CD4-positive, alpha-beta T cell (primary cell): ENCODE results near the gene PAIP2B. TPM values are rescaled to one million over a fixed set of nuclear protein-coding genes. Genes with fewer than 3 reads are reported as not detected.

ENCODE experiments used
- ATAC-seq: fragments of 200-7000 bp; cut with Tn5 transposase; one replicate; pipeline ENCODE4 v1.10.0; 2022; ENCODE audit warnings: mild to moderate bottlenecking; ENCODE audit not compliant: poor library complexity
- CTCF ChIA-PET: fragments of 350-600 bp; sonication (Branson Sonifier 250); formaldehyde crosslinking; loops from one replicate; lab custom pipeline; 2021; ENCODE audit warnings: antibody characterized with exemption, inconsistent platforms; lab: Charles Lee
- POLR2A ChIA-PET: fragments of 350-600 bp; sonication (Branson Sonifier 250); formaldehyde crosslinking; loops from one replicate; lab custom pipeline; 2021; ENCODE audit warnings: antibody characterized with exemption, inconsistent platforms; lab: Charles Lee
- DNase-seq, 14 experiments: peaks; one replicate each; pipeline ENCODE4 v3.0.0-alpha.2; 2013 to 2020; ENCODE audit warnings: mixed read lengths in 2 of 14
- H3K27ac ChIP-seq, 2 donors: one replicate each; pipeline versions ENCODE4 v1.5.1 to v1.7.0; 2013; ENCODE audit warnings: low read length in 2 of 2, low read depth in 1 of 2, mild to moderate bottlenecking in 1 of 2
- H3K27me3 ChIP-seq, 2 experiments: 1 replicate in 1 of 2; 2 replicates in 1 of 2; pipeline versions ENCODE4 v1.6.1 to v1.7.0; 2013; ENCODE audit warnings: low read length in 2 of 2, control low read depth in 1 of 2, mild to moderate bottlenecking in 1 of 2, moderate library complexity in 1 of 2; ENCODE audit not compliant: insufficient read depth in 2 of 2, control insufficient read depth in 1 of 2
- H3K36me3 ChIP-seq: one replicate; pipeline ENCODE4 v1.6.1; 2013; ENCODE audit warnings: low read length, control low read depth; ENCODE audit not compliant: insufficient read depth
- H3K4me1 ChIP-seq: one replicate; pipeline ENCODE4 v1.6.1; 2013; ENCODE audit warnings: low read length, control low read depth; ENCODE audit not compliant: insufficient read depth
- H3K4me3 ChIP-seq: one replicate; pipeline ENCODE4 v1.5.1; 2013; ENCODE audit warnings: mild to moderate bottlenecking, low read length, moderate library complexity
- H3K9me3 ChIP-seq, 2 experiments: 1 replicate in 1 of 2; 2 replicates in 1 of 2; pipeline versions ENCODE4 v1.6.1 to v1.7.0; 2013; ENCODE audit warnings: low read length in 2 of 2, mild to moderate bottlenecking in 2 of 2, control low read depth in 1 of 2, moderate library complexity in 1 of 2; ENCODE audit not compliant: control insufficient read depth in 1 of 2, insufficient read depth in 1 of 2
- H3K27ac Mint-ChIP-seq: one replicate; pipeline ENCODE4 v1.8.0; 2020; ENCODE audit warnings: mixed read lengths
- H3K27me3 Mint-ChIP-seq: one replicate; pipeline ENCODE4 v1.8.0; 2021; ENCODE audit warnings: mixed read lengths
- H3K36me3 Mint-ChIP-seq: one replicate; pipeline ENCODE4 v1.8.0; 2021; ENCODE audit warnings: low read depth, mixed read lengths
- H3K4me1 Mint-ChIP-seq: one replicate; pipeline ENCODE4 v1.8.0; 2021; ENCODE audit warnings: low read depth, mixed read lengths
- H3K4me3 Mint-ChIP-seq: one replicate; pipeline ENCODE4 v1.8.0; 2020; ENCODE audit warnings: mild to moderate bottlenecking, mixed read lengths
- H3K9me3 Mint-ChIP-seq: one replicate; pipeline ENCODE4 v1.8.0; 2020; ENCODE audit warnings: mixed read lengths
- intact Hi-C, 2 experiments: fragments of 100-400 bp; cut with DNase I in 1 of 2; cut with micrococcal nuclease in 1 of 2; formaldehyde crosslinking; loops; one replicate each; pipeline versions ENCODE4 v1.15.1 to v1.9.0; 2023 to 2025; cut with DNase I, micrococcal nuclease
- total RNA-seq, 174 experiments: library from RNA in 2 of 174; stranded (reverse) in 2 of 174; gene quantifications; one replicate each; pipeline ENCODE4 v1.2.3 and lab custom pipeline; 2021 to 2026
- TF ChIP-seq, protein P1 (sequence below): fragments of 200-600 bp; IDR thresholded peaks from one replicate; pipeline ENCODE4 v1.8.0; 2022; ENCODE audit warnings: antibody characterized with exemption, mild to moderate bottlenecking

PAIP2B gene
- total RNA-seq, 2 experiments from 2014 or later, result 2.3 to 2.5 TPM

DNA sequence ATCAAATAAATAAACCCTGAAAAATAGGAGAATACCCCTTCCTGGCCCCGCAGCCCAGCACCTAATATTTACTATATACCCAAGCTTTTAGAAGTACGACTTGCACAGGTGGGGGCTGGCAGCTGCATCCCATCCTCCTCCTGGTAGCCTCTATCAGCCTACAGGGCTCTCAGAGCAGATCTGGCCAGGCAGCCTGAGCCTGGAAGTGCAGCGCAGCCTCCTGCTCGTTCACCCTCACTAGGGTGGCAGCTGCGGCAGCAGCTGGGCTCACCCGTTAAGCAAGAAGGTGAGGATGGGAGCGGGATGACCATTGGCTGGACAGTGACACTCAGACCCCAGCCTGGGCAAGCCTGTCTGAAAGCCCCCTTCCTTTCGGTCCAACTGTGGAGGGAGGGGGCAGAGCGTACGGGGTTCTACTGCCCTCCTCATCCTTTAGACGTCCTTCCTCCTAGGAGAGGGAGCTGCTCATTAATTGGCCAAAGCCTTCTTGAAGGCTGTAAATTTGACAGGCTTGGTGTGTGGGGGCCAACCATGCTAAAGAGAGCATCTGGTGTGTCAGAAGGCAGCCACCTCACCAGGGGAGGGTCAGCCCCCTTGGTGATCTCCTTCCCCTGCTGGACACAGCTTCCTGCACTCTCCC, 73.2 kb downstream of the PAIP2B start:
- TF ChIP-seq, protein P1, sequence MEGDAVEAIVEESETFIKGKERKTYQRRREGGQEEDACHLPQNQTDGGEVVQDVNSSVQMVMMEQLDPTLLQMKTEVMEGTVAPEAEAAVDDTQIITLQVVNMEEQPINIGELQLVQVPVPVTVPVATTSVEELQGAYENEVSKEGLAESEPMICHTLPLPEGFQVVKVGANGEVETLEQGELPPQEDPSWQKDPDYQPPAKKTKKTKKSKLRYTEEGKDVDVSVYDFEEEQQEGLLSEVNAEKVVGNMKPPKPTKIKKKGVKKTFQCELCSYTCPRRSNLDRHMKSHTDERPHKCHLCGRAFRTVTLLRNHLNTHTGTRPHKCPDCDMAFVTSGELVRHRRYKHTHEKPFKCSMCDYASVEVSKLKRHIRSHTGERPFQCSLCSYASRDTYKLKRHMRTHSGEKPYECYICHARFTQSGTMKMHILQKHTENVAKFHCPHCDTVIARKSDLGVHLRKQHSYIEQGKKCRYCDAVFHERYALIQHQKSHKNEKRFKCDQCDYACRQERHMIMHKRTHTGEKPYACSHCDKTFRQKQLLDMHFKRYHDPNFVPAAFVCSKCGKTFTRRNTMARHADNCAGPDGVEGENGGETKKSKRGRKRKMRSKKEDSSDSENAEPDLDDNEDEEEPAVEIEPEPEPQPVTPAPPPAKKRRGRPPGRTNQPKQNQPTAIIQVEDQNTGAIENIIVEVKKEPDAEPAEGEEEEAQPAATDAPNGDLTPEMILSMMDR, result no peak
- Histone ChIP-seq H3K27ac (no peak overlapping the region), H3K4me1 (peaks cover 10% of the 10 kb centered on the region), H3K4me3 (no peak overlapping the region), H3K27me3 (no peaks in the 10 kb centered on the region), H3K36me3 (peaks cover 26% of the 10 kb centered on the region), H3K9me3 (no peaks in the 10 kb centered on the region)
- Mint-ChIP-seq H3K27ac (no peak overlapping the region), H3K4me1 (peaks cover 7% of the 10 kb centered on the region), H3K4me3 (no peak overlapping the region), H3K9me3 (no peaks in the 10 kb centered on the region), H3K36me3 (peaks cover 27% of the 10 kb centered on the region), H3K27me3 (peaks cover 12% of the 10 kb centered on the region)
- POLR2A ChIA-PET, result interaction anchor here (1.5 kb wide), 1 partner anchor 23 kb away, joined by 3 read pairs; no protein-coding TSS in a partner anchor
- no peak for ATAC-seq
- CTCF ChIA-PET, result no interaction called here
- no peak for DNase-seq
- intact Hi-C loops, result no loop called here

DNA sequence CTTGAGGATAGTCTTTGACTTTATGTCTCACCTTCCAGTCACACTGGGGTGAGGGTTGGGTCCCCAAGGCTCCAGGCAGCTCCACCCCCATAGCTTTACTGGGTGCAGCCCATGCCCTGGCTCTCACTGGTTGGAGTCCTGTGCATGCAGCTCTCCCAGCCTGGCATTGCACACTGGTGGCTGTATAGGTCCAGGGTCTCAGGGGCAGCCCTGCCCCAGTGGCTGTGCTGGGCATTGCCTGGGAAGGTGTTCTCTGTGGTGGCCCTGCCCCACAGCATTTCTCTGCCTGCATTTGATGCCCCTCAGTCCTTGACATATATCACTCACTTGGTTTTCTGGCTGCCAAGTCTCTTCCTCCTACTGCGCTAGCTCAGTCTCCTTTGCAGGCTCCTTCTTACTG, 75.3 kb downstream of the PAIP2B start:
- intact Hi-C loops, result no loop called here
- CTCF ChIA-PET, result no interaction called here
- no peak for ATAC-seq

DNA sequence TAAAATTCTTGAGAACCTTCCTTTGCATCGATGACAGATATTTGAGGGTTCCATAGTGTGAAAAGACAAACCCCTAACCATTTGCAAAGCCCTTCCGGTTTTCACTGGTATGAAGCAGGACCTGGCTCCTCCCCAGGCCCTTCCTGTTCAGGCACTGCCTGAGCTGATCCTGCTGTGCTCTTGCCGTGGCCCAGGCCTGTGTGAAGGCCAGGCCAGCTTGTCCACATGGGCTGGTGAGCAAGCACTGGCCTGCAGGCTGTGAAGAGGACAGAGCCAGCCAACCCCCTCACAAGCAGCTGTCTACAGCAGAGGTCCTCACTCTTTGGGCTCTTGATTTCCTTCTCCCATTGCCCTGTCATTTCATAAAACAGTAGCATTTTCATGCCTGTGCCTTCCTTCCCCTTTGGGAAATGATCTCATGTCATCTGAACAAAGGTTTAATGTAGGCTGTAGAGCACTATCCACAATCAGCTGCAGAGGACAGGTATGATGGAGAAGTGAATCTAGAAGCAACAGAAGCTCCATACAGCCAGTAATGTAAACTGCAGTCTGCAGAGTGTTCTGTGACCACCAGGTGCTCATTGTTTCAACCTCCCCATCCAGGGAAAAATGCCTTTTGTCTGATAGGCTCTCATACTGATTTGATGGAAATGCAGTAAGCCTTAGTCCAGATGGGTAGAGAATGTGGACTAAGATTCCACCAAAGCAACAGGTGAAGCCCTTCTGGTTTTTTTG, 76.7 kb downstream of the PAIP2B start:
- ATAC-seq (no peak), DNase-seq (no peak)
- Histone ChIP-seq H3K27me3 (no peaks in the 10 kb centered on the region), H3K9me3 (no peaks in the 10 kb centered on the region), H3K4me1 (no peaks in the 10 kb centered on the region), H3K4me3 (no peak overlapping the region), H3K36me3 (peaks cover 56% of the 10 kb centered on the region), H3K27ac (no peak overlapping the region)
- Mint-ChIP-seq H3K27me3 (no peaks in the 10 kb centered on the region), H3K4me3 (no peak overlapping the region), H3K36me3 (peaks cover 60% of the 10 kb centered on the region), H3K27ac (peak overlapping the region; percentile 57), H3K4me1 (no peaks in the 10 kb centered on the region), H3K9me3 (no peaks in the 10 kb centered on the region)
- ChIA-PET POLR2A (interaction anchor here (1.1 kb wide), 1 partner anchor 83 kb away, joined by 3 read pairs; no protein-coding TSS in a partner anchor), CTCF (no interaction called here)
- TF ChIP-seq, protein P1, result no peak
- intact Hi-C loops, result no loop called here

More for the DNA sequence above, 75.3 kb downstream of the PAIP2B start:
- Histone ChIP-seq H3K27ac (no peak overlapping the region), H3K4me1 (no peaks in the 10 kb centered on the region), H3K36me3 (peaks cover 44% of the 10 kb centered on the region), H3K4me3 (no peak overlapping the region), H3K9me3 (no peaks in the 10 kb centered on the region), H3K27me3 (no peaks in the 10 kb centered on the region)
- peaks cover 4% of the 10 kb centered on the region for H3K27me3 Mint-ChIP-seq
- H3K9me3 Mint-ChIP-seq, result no peaks in the 10 kb centered on the region
- H3K27ac Mint-ChIP-seq, result no peak overlapping the region
- POLR2A ChIA-PET, result no interaction called here
- no peak overlapping the region for H3K4me3 Mint-ChIP-seq
- DNase-seq, result no peak
- H3K4me1 Mint-ChIP-seq, result no peaks in the 10 kb centered on the region
- TF ChIP-seq, protein P1, result no peak
- H3K36me3 Mint-ChIP-seq, result peaks cover 46% of the 10 kb centered on the region
